Osteoblast (primary cell): ENCODE data around the gene GNLY. TPM values are rescaled to one million over a fixed set of nuclear protein-coding genes. Genes with fewer than 3 reads are reported as not detected.
A peak's percentile ranks its signal among the peaks of the same experiment; 100 is the strongest.
"Not testable (repeated sequence)": the region's sequence is repeated elsewhere in the genome, so short reads cannot be mapped to it uniquely, and the experiment has no call there.

Source experiments
- DNase-seq: peaks from one replicate; pipeline ENCODE4 v3.0.0; 2011; ENCODE audit warnings: low spot score, mixed read lengths; ENCODE audit not compliant: insufficient read length; ENCODE audit errors: missing footprints
- H2AFZ ChIP-seq: 2 replicates; pipeline ENCODE4 v1.6.0; 2011; ENCODE audit warnings: mild to moderate bottlenecking, low read length
- H3K27ac ChIP-seq: 2 replicates; pipeline ENCODE4 v1.5.1; 2011; ENCODE audit warnings: mild to moderate bottlenecking, low read depth, low read length, moderate library complexity
- H3K27me3 ChIP-seq: 2 replicates; pipeline ENCODE4 v1.6.0; 2012; ENCODE audit warnings: mild to moderate bottlenecking, control low read depth, inconsistent platforms, low read length, moderate library complexity; ENCODE audit not compliant: insufficient read depth
- H3K36me3 ChIP-seq: 2 replicates; pipeline ENCODE4 v1.5.1; 2011; ENCODE audit warnings: mild to moderate bottlenecking, low read length, control low read depth, moderate library complexity; ENCODE audit not compliant: insufficient read depth
- H3K4me1 ChIP-seq: 2 replicates; pipeline ENCODE4 v1.5.1; 2011; ENCODE audit warnings: mild to moderate bottlenecking, low read length, control low read depth, moderate library complexity; ENCODE audit not compliant: insufficient read depth
- H3K4me2 ChIP-seq: 2 replicates; pipeline ENCODE4 v1.6.0; 2011; ENCODE audit warnings: mild to moderate bottlenecking, low read length; ENCODE audit not compliant: insufficient read depth
- H3K4me3 ChIP-seq: fragments of 200-600 bp; sonication (generic); 3 replicates; pipeline ENCODE4 v1.5.1; 2012; ENCODE audit warnings: mild to moderate bottlenecking, low read length, inconsistent platforms; ENCODE audit not compliant: insufficient read depth
- H3K79me2 ChIP-seq: 2 replicates; pipeline ENCODE4 v1.6.0; 2012; ENCODE audit warnings: mild to moderate bottlenecking, low read length, control low read depth, inconsistent platforms; ENCODE audit not compliant: insufficient read depth
- H3K9me3 ChIP-seq: 2 replicates; pipeline ENCODE4 v1.5.1; 2011; ENCODE audit warnings: low read depth, low read length, control low read depth
- H4K20me1 ChIP-seq: 2 replicates; pipeline ENCODE4 v1.6.0; 2012; ENCODE audit warnings: mild to moderate bottlenecking, low read length, control low read depth; ENCODE audit not compliant: insufficient read depth
- CTCF ChIP-seq: IDR thresholded peaks from 2 replicates; pipeline ENCODE4 v1.5.1; 2011; ENCODE audit warnings: mild to moderate bottlenecking, low read depth, low read length, moderate library complexity; ENCODE audit errors: extremely low read depth
- total RNA-seq: library from RNA; depleted of rRNA; stranded (reverse); fragments of >200 nt; gene quantifications from 2 replicates; pipeline ENCODE4 v1.2.3, GENCODE V29; 2012

Gene GNLY
- total RNA-seq, 1 donor = not detected

GRCh38 chr2:85712849-85713612, 18.9 kb downstream of the GNLY start:
- H3K36me3 ChIP-seq = no peaks in the 10 kb centered on the region
- peak; percentile 92 for DNase-seq
- no peaks in the 10 kb centered on the region for H3K79me2 ChIP-seq
- H4K20me1 ChIP-seq = no peaks in the 10 kb centered on the region
- peaks cover 17% of the 10 kb centered on the region for H3K4me1 ChIP-seq
- H3K27ac ChIP-seq = peak overlapping the region; percentile 51
- peak overlapping the region; percentile 11 for H3K4me3 ChIP-seq
- no peak overlapping the region for H2AFZ ChIP-seq
- no peak for TF ChIP-seq CTCF
- H3K27me3 ChIP-seq = peaks cover 5% of the 10 kb centered on the region
- H3K4me2 ChIP-seq = peak overlapping the region; percentile 63
- H3K9me3 ChIP-seq = no peaks in the 10 kb centered on the region

GRCh38 chr2:85713836-85714235, 19.7 kb downstream of the GNLY start:
- Histone ChIP-seq H3K4me3 (no peak overlapping the region), H3K4me2 (no peak overlapping the region), H2AFZ (no peak overlapping the region), H3K79me2 (no peaks in the 10 kb centered on the region), H3K27ac (no peak overlapping the region), H3K36me3 (no peaks in the 10 kb centered on the region), H3K27me3 (peaks cover 5% of the 10 kb centered on the region), H3K4me1 (peaks cover 17% of the 10 kb centered on the region), H3K9me3 (no peaks in the 10 kb centered on the region), H4K20me1 (no peaks in the 10 kb centered on the region)
- no peak for TF ChIP-seq CTCF
- no peak for DNase-seq

- H3K79me2 ChIP-seq, H3K27me3 ChIP-seq, H3K4me2 ChIP-seq, H3K4me3 ChIP-seq, H3K27ac ChIP-seq, H2AFZ ChIP-seq, H4K20me1 ChIP-seq, H3K9me3 ChIP-seq, DNase-seq, H3K36me3 ChIP-seq: not testable (repeated sequence)
- H3K4me1 ChIP-seq = peaks cover 17% of the 10 kb centered on the region
These were observed 20.3 kb downstream of the GNLY start for GRCh38 chr2:85714421-85714820.

GRCh38 chr2:85714841-85715240, 20.7 kb downstream of the GNLY start:
- Histone ChIP-seq H3K36me3 (no peaks in the 10 kb centered on the region), H3K79me2 (no peaks in the 10 kb centered on the region), H3K4me2 (no peak overlapping the region), H3K4me3 (no peak overlapping the region), H3K27ac (no peak overlapping the region), H4K20me1 (no peaks in the 10 kb centered on the region), H2AFZ (no peak overlapping the region), H3K9me3 (no peaks in the 10 kb centered on the region), H3K4me1 (peaks cover 17% of the 10 kb centered on the region), H3K27me3 (peaks cover 8% of the 10 kb centered on the region)
- DNase-seq = no peak
- no peak for TF ChIP-seq CTCF
